ENCODE results near the gene MYO1H.
A peak's percentile ranks its signal among the peaks of the same experiment; 100 is the strongest.
"Not testable (repeated sequence)": the region's sequence is repeated elsewhere in the genome, so short reads cannot be mapped to it uniquely, and the experiment has no call there.

The MYO1H gene

GRCh38 chr12:109421355-109422087 is 73.8 kb downstream of the MYO1H start:
- peak; percentile 9 for DNase-seq (ENCODE audit: low read depth)

- no peak for DNase-seq (ENCODE audit: low read depth)
Measured at GRCh38 chr12:109422251-109422650, 74.6 kb downstream of the MYO1H start.

- no peak for DNase-seq (ENCODE audit: low read depth)
Measured at GRCh38 chr12:109423392-109423791, 75.7 kb downstream of the MYO1H start.

GRCh38 chr12:109428037-109428629 is 80.4 kb downstream of the MYO1H start:
- DNase-seq (ENCODE audit: low read depth), result peak; percentile 77

- not testable (repeated sequence) for DNase-seq (ENCODE audit: low read depth)
Measured at GRCh38 chr12:109428804-109429203, 81.1 kb downstream of the MYO1H start.

- no peak for DNase-seq (ENCODE audit: low read depth)
Measured at GRCh38 chr12:109430244-109430643, 82.5 kb downstream of the MYO1H start.

- no peak for DNase-seq (ENCODE audit: low read depth)
Measured at GRCh38 chr12:109432431-109432830, 84.7 kb downstream of the MYO1H start.

GRCh38 chr12:109432842-109433304 is 85.2 kb downstream of the MYO1H start:
- peak; percentile 78 for DNase-seq (ENCODE audit: low read depth)

GRCh38 chr12:109433618-109434017 is 85.9 kb downstream of the MYO1H start:
- peak; percentile 34 for DNase-seq (ENCODE audit: low read depth)

GRCh38 chr12:109434582-109434981 is 86.9 kb downstream of the MYO1H start:
- DNase-seq (ENCODE audit: low read depth), result no peak

GRCh38 chr12:109435428-109436187 is 87.9 kb downstream of the MYO1H start:
- DNase-seq (ENCODE audit: low read depth), result no peak

- no peak for DNase-seq (ENCODE audit: low read depth)
Measured at GRCh38 chr12:109436188-109436560, 88.5 kb downstream of the MYO1H start.

GRCh38 chr12:109439181-109439580 is 91.5 kb downstream of the MYO1H start:
- DNase-seq (ENCODE audit: low read depth), result no peak

- not testable (repeated sequence) for DNase-seq (ENCODE audit: low read depth)
Measured at GRCh38 chr12:109439951-109440350, 92.3 kb downstream of the MYO1H start.

- DNase-seq (ENCODE audit: low read depth), result no peak
Measured at GRCh38 chr12:109440851-109441490, 93.3 kb downstream of the MYO1H start.

GRCh38 chr12:109443794-109444193 is 96.1 kb downstream of the MYO1H start:
- DNase-seq (ENCODE audit: low read depth), result no peak

GRCh38 chr12:109444259-109444658 is 96.6 kb downstream of the MYO1H start:
- no peak for DNase-seq (ENCODE audit: low read depth)

GRCh38 chr12:109445191-109445609 is 97.5 kb downstream of the MYO1H start:
- no peak for DNase-seq (ENCODE audit: low read depth)

- DNase-seq (ENCODE audit: low read depth), result no peak
Measured at GRCh38 chr12:109446869-109447268, 99.2 kb downstream of the MYO1H start.

GRCh38 chr12:109447482-109447881 is 99.8 kb downstream of the MYO1H start:
- no peak for DNase-seq (ENCODE audit: low read depth)

GRCh38 chr12:109448272-109448671 is 100.6 kb downstream of the MYO1H start:
- DNase-seq (ENCODE audit: low read depth), result no peak

GRCh38 chr12:109448707-109449390 is 101.1 kb downstream of the MYO1H start:
- no peak for DNase-seq (ENCODE audit: low read depth)

Data from ELR (cell line).